HG03135 (cell line): ENCODE results near the gene EPHA6.
"Not testable (repeated sequence)": the region's sequence is repeated elsewhere in the genome, so short reads cannot be mapped to it uniquely, and the experiment has no call there.

Experiments
- ATAC-seq: cut with Tn5 transposase; IDR thresholded peaks from one replicate; pipeline ENCODE4 v1.9.1; 2021; ENCODE audit warnings: mild to moderate bottlenecking, moderate library complexity; ENCODE audit not compliant: unreplicated experiment

Gene EPHA6

GRCh38 chr3:97575742-97576141 lies 761.3 kb downstream of the EPHA6 start:
- ATAC-seq = no peak

GRCh38 chr3:97576221-97576620 lies 761.8 kb downstream of the EPHA6 start:
- no peak for ATAC-seq

- ATAC-seq = no peak
These were observed 765.0 kb downstream of the EPHA6 start for GRCh38 chr3:97579365-97579764.

- ATAC-seq = no peak
These were observed 796.2 kb downstream of the EPHA6 start for GRCh38 chr3:97610626-97611025.

- ATAC-seq = no peak
These were observed 798.2 kb downstream of the EPHA6 start for GRCh38 chr3:97612632-97613031.

GRCh38 chr3:97613139-97613538 lies 798.7 kb downstream of the EPHA6 start:
- ATAC-seq = no peak

GRCh38 chr3:97620514-97620913 lies 806.1 kb downstream of the EPHA6 start:
- ATAC-seq = not testable (repeated sequence)

GRCh38 chr3:97636465-97636864 lies 822.1 kb downstream of the EPHA6 start:
- ATAC-seq = no peak

GRCh38 chr3:97646932-97647331 lies 832.5 kb downstream of the EPHA6 start:
- ATAC-seq = no peak

- ATAC-seq = no peak
These were observed 833.1 kb downstream of the EPHA6 start for GRCh38 chr3:97647441-97647982.

- no peak for ATAC-seq
These were observed 841.6 kb downstream of the EPHA6 start for GRCh38 chr3:97655971-97656370.

- ATAC-seq = no peak
These were observed 842.2 kb downstream of the EPHA6 start for GRCh38 chr3:97656638-97657037.

- ATAC-seq = no peak
These were observed 844.4 kb downstream of the EPHA6 start for GRCh38 chr3:97658668-97659285.

GRCh38 chr3:97662264-97662663 lies 847.9 kb downstream of the EPHA6 start:
- ATAC-seq = no peak

- no peak for ATAC-seq
These were observed 848.4 kb downstream of the EPHA6 start for GRCh38 chr3:97662762-97663161.

GRCh38 chr3:97665896-97666295 lies 851.5 kb downstream of the EPHA6 start:
- no peak for ATAC-seq

GRCh38 chr3:97670952-97671351 lies 856.6 kb downstream of the EPHA6 start:
- ATAC-seq = no peak

GRCh38 chr3:97673357-97673997 lies 859.1 kb downstream of the EPHA6 start:
- ATAC-seq = no peak

- ATAC-seq = no peak
These were observed 860.1 kb downstream of the EPHA6 start for GRCh38 chr3:97674461-97674860.

- no peak for ATAC-seq
These were observed 865.8 kb downstream of the EPHA6 start for GRCh38 chr3:97680210-97680609.

GRCh38 chr3:97680696-97681095 lies 866.3 kb downstream of the EPHA6 start:
- no peak for ATAC-seq

- ATAC-seq = no peak
These were observed 870.1 kb downstream of the EPHA6 start for GRCh38 chr3:97684490-97684889.

- ATAC-seq = no peak
These were observed 871.9 kb downstream of the EPHA6 start for GRCh38 chr3:97686258-97686657.
